ENCODE results near the gene CD99. TPM values are rescaled to one million over a fixed set of nuclear protein-coding genes. Genes with fewer than 3 reads are reported as not detected.

CD99 gene
- total RNA-seq, 6 experiments from 2014 or later, result 526 to 610 (median 584) TPM

GRCh38 chrX:2781226-2781571, 90.1 kb downstream of the CD99 start:
- H3K27me3 Mint-ChIP-seq (ENCODE audit: insufficient read depth), result peaks cover 9% of the 10 kb centered on the region
- H3K4me1 Mint-ChIP-seq (ENCODE audit: low read depth), result peaks cover 5% of the 10 kb centered on the region; the same call in 1 of the 2 replicates
- H3K36me3 Mint-ChIP-seq (ENCODE audit: low read depth), result no peaks in the 10 kb centered on the region
- no peaks in the 10 kb centered on the region for H3K9me3 Mint-ChIP-seq
- no peak for TF ChIP-seq CTCF (IDR thresholded peaks at IDR 0.05)
- no peak overlapping the region for H3K27ac Mint-ChIP-seq
- no peak for DNase-seq
- H3K4me3 Mint-ChIP-seq, result no peak overlapping the region

- no peaks in the 10 kb centered on the region for H3K36me3 Mint-ChIP-seq (ENCODE audit: low read depth)
- DNase-seq, result no peak
- peaks cover 5% of the 10 kb centered on the region; the same call in 1 of the 2 replicates for H3K4me1 Mint-ChIP-seq (ENCODE audit: low read depth)
- no peak overlapping the region for H3K27ac Mint-ChIP-seq
- TF ChIP-seq CTCF (IDR thresholded peaks at IDR 0.05), result no peak
- peaks cover 9% of the 10 kb centered on the region for H3K27me3 Mint-ChIP-seq (ENCODE audit: insufficient read depth)
- H3K9me3 Mint-ChIP-seq, result no peaks in the 10 kb centered on the region
- H3K4me3 Mint-ChIP-seq, result no peak overlapping the region
These were observed 90.6 kb downstream of the CD99 start for GRCh38 chrX:2781698-2782097.

- DNase-seq, result no peak
- H3K4me1 Mint-ChIP-seq (ENCODE audit: low read depth), result peaks cover 5% of the 10 kb centered on the region; the same call in 1 of the 2 replicates
- H3K9me3 Mint-ChIP-seq, result no peaks in the 10 kb centered on the region
- no peak overlapping the region for H3K4me3 Mint-ChIP-seq
- TF ChIP-seq CTCF (IDR thresholded peaks at IDR 0.05), result no peak
- no peaks in the 10 kb centered on the region for H3K36me3 Mint-ChIP-seq (ENCODE audit: low read depth)
- H3K27ac Mint-ChIP-seq, result no peak overlapping the region
- H3K27me3 Mint-ChIP-seq (ENCODE audit: insufficient read depth), result peaks cover 9% of the 10 kb centered on the region
These were observed 91.1 kb downstream of the CD99 start for GRCh38 chrX:2782171-2782570.

- no peak overlapping the region for H3K4me3 Mint-ChIP-seq
These were observed 91.7 kb downstream of the CD99 start for GRCh38 chrX:2782778-2783177.

GRCh38 chrX:2784026-2784425, 92.9 kb downstream of the CD99 start:
- H3K4me1 Mint-ChIP-seq (ENCODE audit: low read depth), result peaks cover 5% of the 10 kb centered on the region; the same call in 1 of the 2 replicates
- H3K27ac Mint-ChIP-seq, result no peak overlapping the region
- H3K9me3 Mint-ChIP-seq, result no peaks in the 10 kb centered on the region
- DNase-seq, result no peak
- TF ChIP-seq CTCF (IDR thresholded peaks at IDR 0.05), result no peak
- H3K27me3 Mint-ChIP-seq (ENCODE audit: insufficient read depth), result peaks cover 7% of the 10 kb centered on the region
- H3K36me3 Mint-ChIP-seq (ENCODE audit: low read depth), result no peaks in the 10 kb centered on the region
- no peak overlapping the region for H3K4me3 Mint-ChIP-seq

More at GRCh38 chrX:2782778-2783177, 91.7 kb downstream of the CD99 start:
- no peak for DNase-seq
- no peak for TF ChIP-seq CTCF (IDR thresholded peaks at IDR 0.05)
- Mint-ChIP-seq H3K27me3 (ENCODE audit: insufficient read depth) (peaks cover 9% of the 10 kb centered on the region), H3K9me3 (no peaks in the 10 kb centered on the region), H3K4me1 (ENCODE audit: low read depth) (peaks cover 5% of the 10 kb centered on the region; the same call in 1 of the 2 replicates), H3K27ac (no peak overlapping the region), H3K36me3 (ENCODE audit: low read depth) (no peaks in the 10 kb centered on the region)

GRCh38 chrX:2785538-2785937, 94.4 kb downstream of the CD99 start:
- no peak for TF ChIP-seq CTCF (IDR thresholded peaks at IDR 0.05)
- H3K4me1 Mint-ChIP-seq (ENCODE audit: low read depth), result peaks cover 5% of the 10 kb centered on the region; the same call in 1 of the 2 replicates
- no peak for DNase-seq

More at GRCh38 chrX:2785538-2785937, 94.4 kb downstream of the CD99 start:
- no peak overlapping the region for H3K27ac Mint-ChIP-seq
- H3K4me3 Mint-ChIP-seq, result no peak overlapping the region
- no peaks in the 10 kb centered on the region for H3K36me3 Mint-ChIP-seq (ENCODE audit: low read depth)
- peaks cover 7% of the 10 kb centered on the region for H3K27me3 Mint-ChIP-seq (ENCODE audit: insufficient read depth)
- no peaks in the 10 kb centered on the region for H3K9me3 Mint-ChIP-seq

All from HFFc6 (cell line).